OCI-LY7 (cell line): Measurements from ENCODE around the gene TAGLN. TPM values are rescaled to one million over a fixed set of nuclear protein-coding genes. Genes with fewer than 3 reads are reported as not detected.

Source experiments
- BruUV-seq: library from RNA; stranded (reverse); fragments of 400-500 nt; replicated peaks from 2 replicates; lab custom pipeline; 2021; lab: Mats Ljungman, UMichigan
- CTCF ChIA-PET: fragments of 300-600 bp; sonication (Branson Sonifier 250); formaldehyde crosslinking; loops from one replicate; lab custom pipeline; 2022; ENCODE audit warnings: antibody characterized with exemption; ENCODE audit not compliant: unreplicated experiment; lab: Charles Lee
- POLR2A ChIA-PET: fragments of 300-600 bp; sonication (Branson Sonifier 250); formaldehyde crosslinking; loops from one replicate; lab custom pipeline; 2022; ENCODE audit warnings: antibody characterized with exemption; lab: Charles Lee
- DNase-seq: peaks from one replicate; pipeline ENCODE4 v3.0.0-alpha.2; 2015; ENCODE audit warnings: low spot score
- H2AFZ ChIP-seq: fragments of 200-600 bp; sonication (generic), shearing (Covaris generic); 2 replicates; pipeline ENCODE4 v1.6.1; 2014; ENCODE audit warnings: mild to moderate bottlenecking, antibody characterized with exemption, low read length, moderate library complexity
- H3K27ac ChIP-seq: fragments of 200-600 bp; sonication (generic); 2 replicates; pipeline ENCODE4 v1.5.1; 2014; ENCODE audit warnings: mixed run types, low read depth, mild to moderate bottlenecking, moderate library complexity, low read length, inconsistent platforms; ENCODE audit not compliant: poor library complexity, severe bottlenecking
- H3K36me3 ChIP-seq: fragments of 200-600 bp; sonication (generic); 2 replicates; pipeline ENCODE4 v1.6.1; 2014; ENCODE audit warnings: mild to moderate bottlenecking, antibody characterized with exemption, low read length, moderate library complexity, mixed read lengths; ENCODE audit not compliant: insufficient read depth
- H3K4me1 ChIP-seq: fragments of 200-600 bp; sonication (generic); 2 replicates; pipeline ENCODE4 v1.5.1; 2014; ENCODE audit warnings: mild to moderate bottlenecking, low read length; ENCODE audit not compliant: insufficient read depth, poor library complexity, severe bottlenecking
- H3K4me2 ChIP-seq: fragments of 200-600 bp; sonication (generic); 2 replicates; pipeline ENCODE4 v1.6.1; 2014; ENCODE audit warnings: mild to moderate bottlenecking, low read length
- H3K4me3 ChIP-seq: fragments of 200-600 bp; sonication (generic); 2 replicates; pipeline ENCODE4 v1.5.1; 2014; ENCODE audit warnings: mild to moderate bottlenecking, low read depth, low read length; ENCODE audit not compliant: poor library complexity, severe bottlenecking
- H3K79me2 ChIP-seq: fragments of 200-600 bp; sonication (generic); 2 replicates; pipeline ENCODE4 v1.6.1; 2016; ENCODE audit warnings: low read depth, mild to moderate bottlenecking, low read length, moderate library complexity, mixed read lengths; ENCODE audit not compliant: insufficient read depth
- H3K9me2 ChIP-seq: fragments of 200-600 bp; sonication (generic); 2 replicates; pipeline ENCODE4 v1.6.1; 2016; ENCODE audit warnings: mild to moderate bottlenecking, low read length, mixed read lengths; ENCODE audit not compliant: insufficient read depth
- H3K9me3 ChIP-seq: fragments of 200-600 bp; sonication (generic); 2 replicates; pipeline ENCODE4 v1.6.1; 2014; ENCODE audit warnings: mild to moderate bottlenecking, mixed run types, low read length, mixed read lengths
- H4K20me1 ChIP-seq: fragments of 200-600 bp; sonication (generic); 2 replicates; pipeline ENCODE4 v1.6.1; 2014; ENCODE audit warnings: mild to moderate bottlenecking, antibody characterized with exemption, low read length, moderate library complexity, mixed read lengths; ENCODE audit not compliant: insufficient read depth
- CTCF ChIP-seq: fragments of 200-600 bp; sonication (generic); conservative IDR thresholded peaks from 2 replicates; pipeline ENCODE4 v1.5.1; 2014; ENCODE audit warnings: mild to moderate bottlenecking, antibody characterized with exemption, low read length, moderate library complexity, mixed read lengths
- EZH2phosphoT487 ChIP-seq: fragments of 200-600 bp; sonication (generic); IDR thresholded peaks from 2 replicates; pipeline ENCODE4 v1.6.1; 2018; ENCODE audit warnings: low read depth, borderline replicate concordance, mild to moderate bottlenecking, mixed run types, antibody characterized with exemption, low read length, moderate library complexity, mixed read lengths
- intact Hi-C: fragments of 100-400 bp; cut with micrococcal nuclease; formaldehyde crosslinking; loops from one replicate; pipeline ENCODE4 v1.10.0; 2022; ENCODE audit not compliant: unreplicated experiment
- total RNA-seq, 2 experiments: library from RNA; depleted of rRNA in 1 of 2; stranded (reverse); fragments of >200 nt in 1 of 2; shearing (Covaris generic) in 1 of 2; gene quantifications; 2 replicates each; pipeline ENCODE4 v1.2.3, GENCODE V29; 2014 to 2022

Gene TAGLN
- total RNA-seq, 2 experiments from 2014 or later: 5.4 to 7.4 TPM

DNA sequence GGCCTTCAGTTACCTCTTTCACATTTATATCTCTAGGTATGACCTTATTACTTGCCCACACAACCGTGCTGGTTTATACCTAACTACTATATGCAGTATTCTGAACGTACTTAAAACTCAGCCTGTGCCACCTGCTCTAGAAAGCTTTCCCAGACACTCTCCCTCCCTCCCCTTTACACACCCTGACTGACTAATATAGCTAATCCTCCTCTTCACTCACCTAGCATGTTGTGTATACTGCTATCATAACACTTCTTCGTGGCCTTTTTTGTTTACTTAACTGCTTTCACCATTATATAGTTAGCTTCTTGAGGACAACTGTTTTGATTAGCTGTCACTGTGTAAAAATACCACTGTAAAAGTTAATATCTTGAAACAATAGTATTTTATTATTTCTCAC, 56.8 kb downstream of the TAGLN start:
- CTCF ChIA-PET: no interaction called here
- H4K20me1 ChIP-seq: no peaks in the 10 kb centered on the region
- intact Hi-C loops: no loop called here
- peaks cover 19% of the 10 kb centered on the region; the same call in 1 of the 2 replicates for H3K36me3 ChIP-seq
- no peak overlapping the region for H3K4me3 ChIP-seq
- no peaks in the 10 kb centered on the region for H3K79me2 ChIP-seq
- POLR2A ChIA-PET: no interaction called here
- no peaks in the 10 kb centered on the region for H3K4me1 ChIP-seq
- H2AFZ ChIP-seq: no peak overlapping the region
- no peaks in the 10 kb centered on the region for H3K9me2 ChIP-seq
- TF ChIP-seq CTCF (no peak), EZH2phosphoT487 (no peak)
- DNase-seq: no peak
- no peak overlapping the region for H3K27ac ChIP-seq
- no peaks in the 10 kb centered on the region for H3K9me3 ChIP-seq
- BruUV-seq: no TSS peak
- no peak overlapping the region for H3K4me2 ChIP-seq

DNA sequence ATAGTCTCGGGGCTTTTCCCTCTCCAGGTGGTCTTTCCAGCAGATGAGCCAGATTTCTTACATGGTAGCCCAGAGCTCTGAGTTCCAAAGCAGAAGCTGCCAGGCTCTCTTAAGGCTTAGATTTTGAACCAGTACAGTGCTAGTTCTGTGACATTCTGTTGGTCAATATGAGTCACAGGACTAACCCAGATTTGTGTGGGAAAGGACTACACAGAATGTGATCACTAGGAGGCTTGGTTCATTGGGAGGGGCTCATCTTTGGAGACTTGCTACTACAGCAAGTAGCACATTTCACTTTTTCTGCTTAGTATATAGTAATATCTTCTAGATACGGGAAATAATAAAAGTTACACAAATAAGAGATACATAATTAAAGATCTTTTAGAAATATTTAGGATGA, 57.4 kb downstream of the TAGLN start:
- TF ChIP-seq EZH2phosphoT487 (no peak), CTCF (no peak)
- BruUV-seq: no TSS peak
- Histone ChIP-seq H3K27ac (no peak overlapping the region), H3K9me3 (no peaks in the 10 kb centered on the region), H3K36me3 (peaks cover 23% of the 10 kb centered on the region; the same call in 1 of the 2 replicates), H3K4me1 (no peaks in the 10 kb centered on the region), H2AFZ (no peak overlapping the region), H4K20me1 (no peaks in the 10 kb centered on the region), H3K4me2 (no peak overlapping the region), H3K4me3 (no peak overlapping the region), H3K9me2 (no peaks in the 10 kb centered on the region), H3K79me2 (no peaks in the 10 kb centered on the region)
- DNase-seq: no peak
- ChIA-PET POLR2A (no interaction called here), CTCF (no interaction called here)
- intact Hi-C loops: no loop called here

Other genes with a start within 250 kb of the TAGLN start
- gene SIK3, start 100.9 kb upstream of the TAGLN start, total RNA-seq (2014; rRNA removed; shearing (Covaris generic)): 29.3 and 37.2 TPM in 2 replicates
- gene SIK3, start 100.9 kb upstream of the TAGLN start, total RNA-seq (2022): 72.9 and 78.6 TPM in 2 replicates
- gene PAFAH1B2, start 55.1 kb upstream of the TAGLN start, total RNA-seq (2014; rRNA removed; shearing (Covaris generic)): 62.8 and 65.3 TPM in 2 replicates
- gene PAFAH1B2, start 55.1 kb upstream of the TAGLN start, total RNA-seq (2022): 59.9 and 60.2 TPM in 2 replicates
- gene SIDT2, start 20.6 kb upstream of the TAGLN start, total RNA-seq (2014; rRNA removed; shearing (Covaris generic)): 18.3 and 18.6 TPM in 2 replicates
- gene SIDT2, start 20.6 kb upstream of the TAGLN start, total RNA-seq (2022): 30.6 and 37.7 TPM in 2 replicates
- gene PCSK7, start 32.7 kb downstream of the TAGLN start, total RNA-seq (2014; rRNA removed; shearing (Covaris generic)): 44.1 and 45.4 TPM in 2 replicates
- 91.2 and 104 TPM in 2 replicates for gene PCSK7, start 32.7 kb downstream of the TAGLN start, total RNA-seq (2022)
- 10.9 and 11.2 TPM in 2 replicates for gene RNF214, start 33.3 kb downstream of the TAGLN start, total RNA-seq (2014; rRNA removed; shearing (Covaris generic))
- 30.2 and 31.4 TPM in 2 replicates for gene RNF214, start 33.3 kb downstream of the TAGLN start, total RNA-seq (2022)
- 4.4 and 4.8 TPM in 2 replicates for gene BACE1-AS, start 92.0 kb downstream of the TAGLN start, total RNA-seq (2014; rRNA removed; shearing (Covaris generic))
- gene BACE1-AS, start 92.0 kb downstream of the TAGLN start, total RNA-seq (2022): 8.0 and 9.4 TPM in 2 replicates
- 0.03 TPM in 1 of 2 replicates, not detected in the other for gene BACE1, start 116.9 kb downstream of the TAGLN start, total RNA-seq (2014; rRNA removed; shearing (Covaris generic))
- not detected in 2 replicates for gene BACE1, start 116.9 kb downstream of the TAGLN start, total RNA-seq (2022)
- 25.3 and 34.6 TPM in 2 replicates for gene CEP164, start 128.5 kb downstream of the TAGLN start, total RNA-seq (2014; rRNA removed; shearing (Covaris generic))
- 41.2 and 48.7 TPM in 2 replicates for gene CEP164, start 128.5 kb downstream of the TAGLN start, total RNA-seq (2022)